HEK293 (cell line): ENCODE data around the gene HACD3.

ENCODE experiments used
- BCL11A ChIP-seq: fragments of 450-650 bp; formaldehyde crosslinking; IDR thresholded peaks from 2 replicates; pipeline ENCODE4 v1.5.1; 2016; ENCODE audit warnings: low read depth, missing biosample characterization, missing genetic modification characterization
- CTCF ChIP-seq: fragments of 450-650 bp; formaldehyde crosslinking; IDR thresholded peaks from 2 replicates; pipeline ENCODE4 v1.5.1; 2016; ENCODE audit warnings: missing biosample characterization, missing genetic modification characterization
- EGR2 ChIP-seq: fragments of 450-650 bp; formaldehyde crosslinking; IDR thresholded peaks from 2 replicates; pipeline ENCODE4 v1.5.1; 2016; ENCODE audit warnings: low read depth, missing biosample characterization, missing genetic modification characterization
- FEZF1 ChIP-seq: fragments of 450-650 bp; formaldehyde crosslinking; IDR thresholded peaks from 2 replicates; pipeline ENCODE4 v1.5.1; 2016; ENCODE audit warnings: missing biosample characterization, missing genetic modification characterization
- HIC1 ChIP-seq: fragments of 450-650 bp; formaldehyde crosslinking; IDR thresholded peaks from 2 replicates; pipeline ENCODE4 v1.5.1; 2016; ENCODE audit warnings: missing biosample characterization, missing genetic modification characterization
- HOXA7 ChIP-seq: sonication (generic); formaldehyde crosslinking; IDR thresholded peaks from 2 replicates; pipeline ENCODE4 v1.8.1; 2022; ENCODE audit warnings: missing genetic modification reagents, borderline replicate concordance
- MZF1 ChIP-seq: fragments of 450-650 bp; formaldehyde crosslinking; IDR thresholded peaks from 2 replicates; pipeline ENCODE4 v1.5.1; 2017; ENCODE audit warnings: missing biosample characterization, missing genetic modification characterization, borderline replicate concordance
- SALL2 ChIP-seq: fragments of 450-650 bp; formaldehyde crosslinking; IDR thresholded peaks from 2 replicates; pipeline ENCODE4 v1.5.0; 2017; ENCODE audit warnings: missing biosample characterization, mild to moderate bottlenecking, missing genetic modification characterization, borderline replicate concordance
- WT1 ChIP-seq: fragments of 450-650 bp; formaldehyde crosslinking; IDR thresholded peaks from 2 replicates; pipeline ENCODE4 v1.5.1; 2016; ENCODE audit warnings: missing biosample characterization, missing genetic modification characterization
- ZBTB48 ChIP-seq: fragments of 450-650 bp; formaldehyde crosslinking; IDR thresholded peaks from 2 replicates; pipeline ENCODE4 v1.5.1; 2016; ENCODE audit warnings: missing biosample characterization, missing genetic modification characterization
- ZNF10 ChIP-seq: fragments of 450-650 bp; formaldehyde crosslinking; IDR thresholded peaks from 2 replicates; pipeline ENCODE4 v1.5.1; 2017; ENCODE audit warnings: missing biosample characterization, missing genetic modification characterization
- ZNF146 ChIP-seq: fragments of 450-650 bp; formaldehyde crosslinking; IDR thresholded peaks from 2 replicates; pipeline ENCODE4 v1.5.1; 2016; ENCODE audit warnings: missing biosample characterization, missing genetic modification characterization
- ZNF155 ChIP-seq: fragments of 450-650 bp; formaldehyde crosslinking; IDR thresholded peaks from 2 replicates; pipeline ENCODE4 v1.5.1; 2016; ENCODE audit warnings: missing biosample characterization, missing genetic modification characterization
- ZNF202 ChIP-seq: fragments of 450-650 bp; formaldehyde crosslinking; IDR thresholded peaks from 2 replicates; pipeline ENCODE4 v1.5.1; 2016; ENCODE audit warnings: missing biosample characterization, missing genetic modification characterization, borderline replicate concordance
- ZNF211 ChIP-seq: fragments of 450-650 bp; formaldehyde crosslinking; IDR thresholded peaks from 2 replicates; pipeline ENCODE4 v1.5.1; 2016; ENCODE audit warnings: low read depth, missing biosample characterization, missing genetic modification characterization
- ZNF24 ChIP-seq: fragments of 450-650 bp; formaldehyde crosslinking; IDR thresholded peaks from 2 replicates; pipeline ENCODE4 v1.5.1; 2016; ENCODE audit warnings: missing biosample characterization, missing genetic modification characterization
- ZNF280D ChIP-seq: fragments of 450-650 bp; formaldehyde crosslinking; IDR thresholded peaks from 2 replicates; pipeline ENCODE4 v1.5.1; 2016; ENCODE audit warnings: missing biosample characterization, missing genetic modification characterization
- ZNF311 ChIP-seq: fragments of 450-650 bp; formaldehyde crosslinking; IDR thresholded peaks from 2 replicates; pipeline ENCODE4 v1.5.1; 2017; ENCODE audit warnings: missing biosample characterization, missing genetic modification characterization, borderline replicate concordance
- ZNF362 ChIP-seq: fragments of 450-650 bp; formaldehyde crosslinking; IDR thresholded peaks from 2 replicates; pipeline ENCODE4 v1.5.1; 2016; ENCODE audit warnings: missing biosample characterization, missing genetic modification characterization
- ZNF518A ChIP-seq: fragments of 450-650 bp; formaldehyde crosslinking; conservative IDR thresholded peaks from 2 replicates; pipeline ENCODE4 v1.5.1; 2016; ENCODE audit warnings: low read depth, missing biosample characterization, missing genetic modification characterization
- ZNF549 ChIP-seq: fragments of 450-650 bp; IDR thresholded peaks from 2 replicates; pipeline ENCODE4 v1.5.1; 2018; ENCODE audit warnings: missing biosample characterization, missing genetic modification characterization, mild to moderate bottlenecking, inconsistent platforms, moderate library complexity
- ZNF600 ChIP-seq: fragments of 450-650 bp; formaldehyde crosslinking; IDR thresholded peaks from 2 replicates; pipeline ENCODE4 v1.5.1; 2016; ENCODE audit warnings: missing biosample characterization, missing genetic modification characterization
- ZNF623 ChIP-seq: fragments of 450-650 bp; formaldehyde crosslinking; IDR thresholded peaks from 2 replicates; pipeline ENCODE4 v1.5.1; 2016; ENCODE audit warnings: missing biosample characterization, missing genetic modification characterization
- ZNF645 ChIP-seq: fragments of 450-650 bp; formaldehyde crosslinking; IDR thresholded peaks from 2 replicates; pipeline ENCODE4; 2016; ENCODE audit warnings: missing biosample characterization, missing genetic modification characterization
- ZNF707 ChIP-seq: fragments of 450-650 bp; formaldehyde crosslinking; IDR thresholded peaks from 2 replicates; pipeline ENCODE4 v1.5.1; 2016; ENCODE audit warnings: missing biosample characterization, missing genetic modification characterization

The HACD3 gene

GRCh38 chr15:65610871-65611718 lies 80.8 kb downstream of the HACD3 start, which contains the start of gene INTS14 (continued):
- TF ChIP-seq ZNF600 (tag by site-specific recombination) (peak; percentile 96), ZNF202 (no peak), ZNF211 (no peak), WT1 (tag by site-specific recombination) (peak; percentile 85), ZNF146 (tag by site-specific recombination) (peak; percentile 91), ZNF155 (tag by site-specific recombination) (no peak), ZNF362 (tag by site-specific recombination) (no peak), ZNF10 (tag by site-specific recombination) (peak; percentile 89), BCL11A (tag by site-specific recombination) (peak; percentile 97), MZF1 (tag by site-specific recombination) (peak; percentile 97), ZBTB48 (tag by site-specific recombination) (peak; percentile 91), SALL2 (no peak), CTCF (tag by site-specific recombination) (peak; percentile 100), ZNF311 (no peak), ZNF280D (tag by site-specific recombination) (peak; percentile 88; the same call in 1 of the 2 replicates), ZNF549 (tag by site-specific recombination) (no peak), ZNF24 (tag by site-specific recombination) (peak; percentile 98), ZNF518A (tag by site-specific recombination) (peak; percentile 91), ZNF707 (tag by site-specific recombination) (no peak), EGR2 (peak; percentile 43), HOXA7 (CRISPR knock-in tag) (no peak), HIC1 (tag by site-specific recombination) (no peak), ZNF645 (tag by site-specific recombination) (0 out of 2 replicates have a peak, but pooled peaks have one; percentile 39), ZNF623 (tag by site-specific recombination) (peak; percentile 51), FEZF1 (peak; percentile 56)
